Dedifferentiated amniotic fluid mesenchymal stem cell (primary cell): Measurements from ENCODE around the gene EIF4G3.
"Not testable (repeated sequence)": the region's sequence is repeated elsewhere in the genome, so short reads cannot be mapped to it uniquely, and the experiment has no call there.

Experiments used
- DNase-seq: peaks from one replicate; pipeline ENCODE4 v3.0.0-alpha.2; 2016; ENCODE audit errors: extremely low spot score

EIF4G3 gene

DNA sequence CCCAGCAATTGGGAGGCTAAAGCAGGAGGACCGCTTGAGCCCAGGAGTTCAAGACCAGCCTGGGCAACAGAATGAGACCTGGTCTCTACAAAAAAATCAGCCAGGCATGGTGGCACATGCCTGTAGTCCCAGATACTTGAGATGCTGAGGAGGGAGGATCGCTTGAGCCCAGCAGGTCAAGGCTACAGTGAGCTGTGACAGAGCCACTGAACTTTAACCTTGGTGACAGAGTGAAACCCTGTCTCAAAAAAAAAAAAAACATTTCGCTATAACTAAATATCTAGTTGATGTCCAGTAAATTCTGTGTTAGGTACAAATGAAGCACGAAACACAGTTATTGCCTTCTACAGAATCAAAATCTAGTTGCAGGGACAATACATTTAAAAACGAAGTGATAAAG is 293.9 kb downstream of the EIF4G3 start:
- no peak for DNase-seq

DNA sequence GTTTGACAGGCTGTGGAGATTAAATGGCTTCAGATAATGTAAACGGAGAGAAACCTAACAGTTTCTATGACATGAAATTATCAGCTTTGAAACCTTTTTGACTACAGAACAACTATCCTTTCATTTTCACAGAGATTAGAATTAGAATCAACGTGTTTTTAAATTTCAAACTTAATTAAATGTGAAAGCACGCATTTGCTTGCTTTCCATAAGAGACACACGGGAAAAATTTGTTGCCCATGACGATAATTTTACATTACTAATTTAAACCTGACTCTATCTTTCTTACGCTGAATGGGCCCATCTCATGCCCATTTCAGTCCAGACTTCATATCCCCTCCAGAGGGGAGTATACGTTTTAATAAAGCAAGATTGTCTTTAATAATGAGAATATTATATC is 297.9 kb downstream of the EIF4G3 start:
- no peak for DNase-seq

DNA sequence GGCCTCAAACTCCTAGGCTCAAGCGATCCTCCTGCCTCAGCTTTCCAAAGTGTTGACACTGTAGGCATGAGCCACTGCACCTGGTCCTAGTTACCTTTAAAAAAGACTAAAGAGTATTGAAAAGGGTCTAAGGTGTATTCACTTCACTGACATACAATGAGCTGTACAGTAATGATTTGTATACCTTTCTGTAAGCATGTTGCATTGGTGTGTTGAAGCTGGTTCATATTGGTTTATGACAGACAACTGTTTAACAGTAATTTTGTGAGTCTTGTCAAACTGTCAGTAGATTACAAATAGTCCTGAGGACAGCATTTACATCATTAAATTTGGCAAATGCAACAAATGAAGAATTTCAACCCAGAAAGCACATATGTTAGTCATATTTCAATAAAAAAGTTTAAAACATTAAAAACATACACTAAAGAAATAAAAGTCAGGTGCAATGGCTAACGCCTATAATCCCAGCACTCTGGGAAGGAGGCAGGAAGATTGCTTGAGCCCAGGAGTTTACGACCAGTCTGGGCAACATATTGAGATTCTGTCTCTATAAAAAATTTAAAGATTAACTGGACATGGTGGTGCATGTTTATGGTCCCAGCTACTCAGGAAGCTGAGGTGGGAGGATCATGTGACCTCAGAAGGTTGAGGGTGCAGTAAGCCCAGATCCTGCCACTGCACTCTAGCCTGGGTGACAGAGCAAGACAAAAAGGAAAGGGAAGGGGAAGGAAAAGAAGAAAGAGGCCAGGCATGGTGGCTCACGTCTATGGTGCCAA is 301.3 kb downstream of the EIF4G3 start:
- no peak for DNase-seq

DNA sequence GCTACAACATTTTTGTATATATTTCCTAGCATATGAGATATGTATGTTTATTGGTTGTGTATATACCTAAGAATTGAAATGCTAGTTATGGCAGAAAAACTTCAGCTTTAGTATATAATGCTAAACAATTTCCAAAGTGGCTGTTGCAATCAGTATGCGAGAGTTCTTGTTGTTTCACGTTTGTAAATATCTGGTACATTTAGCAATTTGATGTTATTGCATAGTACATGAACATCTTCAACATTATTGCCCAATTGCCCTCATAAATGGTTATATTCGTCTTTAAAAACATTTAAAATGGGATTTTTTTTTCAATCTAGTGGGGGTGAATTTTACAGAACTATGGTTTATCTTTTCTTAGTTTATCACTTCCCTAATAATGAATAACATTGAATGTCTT is 303.4 kb downstream of the EIF4G3 start:
- DNase-seq, result no peak

DNA sequence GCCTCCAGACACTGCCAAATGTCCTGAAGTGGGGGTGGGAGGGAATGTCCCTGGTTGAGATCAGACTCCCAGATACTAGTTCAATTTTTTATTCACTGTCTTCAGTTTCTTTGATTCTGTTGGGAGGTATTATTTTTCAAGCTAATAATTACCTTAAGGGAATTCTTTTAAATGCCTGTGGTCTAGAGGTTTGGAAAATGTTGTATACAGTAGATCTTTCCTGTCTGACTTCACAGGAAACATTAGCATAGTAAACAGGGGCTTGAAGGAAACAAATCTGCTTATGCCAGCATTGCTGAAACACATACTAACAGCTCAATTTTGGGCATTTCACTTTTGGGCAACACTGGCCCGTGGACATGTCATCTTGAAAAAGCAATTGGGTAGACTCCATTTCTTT is 305.3 kb downstream of the EIF4G3 start:
- no peak for DNase-seq

DNA sequence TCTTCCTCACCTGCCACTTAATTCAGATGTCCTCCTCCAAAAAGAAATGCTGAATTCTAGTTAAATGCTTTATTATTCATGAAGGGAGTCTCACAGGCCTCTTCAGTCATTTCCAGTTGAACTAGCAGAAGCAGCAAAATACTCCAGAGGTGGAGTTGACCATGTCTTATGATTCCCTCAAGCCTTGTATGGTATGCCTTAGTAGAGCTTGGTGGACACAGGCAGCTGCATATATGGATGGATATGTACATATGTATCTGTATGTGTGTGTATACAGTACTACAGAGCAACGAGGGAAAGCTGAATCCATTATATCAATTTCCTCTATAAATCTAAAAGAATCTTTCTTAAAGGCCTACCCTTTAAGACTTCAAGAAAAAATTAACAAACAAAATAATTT is 306.0 kb downstream of the EIF4G3 start:
- DNase-seq, result no peak

DNA sequence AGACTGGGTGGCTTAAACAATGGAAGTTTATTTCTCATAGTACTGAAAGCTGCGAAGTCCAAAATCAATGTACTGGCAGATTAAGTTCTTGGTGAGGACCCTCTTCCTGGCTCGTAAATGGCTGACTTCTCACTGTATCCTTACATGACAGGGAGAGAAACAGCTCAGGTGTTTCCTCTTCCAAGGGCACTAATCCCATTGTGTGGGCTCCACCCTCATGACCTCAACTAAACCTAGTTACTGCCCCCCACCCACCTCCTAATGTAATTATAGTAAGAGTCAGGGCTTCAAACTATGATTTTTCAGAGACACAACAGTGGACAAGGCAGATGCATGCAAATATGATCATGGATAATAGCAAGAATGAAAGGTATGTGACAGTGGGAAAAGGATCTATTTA is 308.4 kb downstream of the EIF4G3 start:
- no peak for DNase-seq

DNA sequence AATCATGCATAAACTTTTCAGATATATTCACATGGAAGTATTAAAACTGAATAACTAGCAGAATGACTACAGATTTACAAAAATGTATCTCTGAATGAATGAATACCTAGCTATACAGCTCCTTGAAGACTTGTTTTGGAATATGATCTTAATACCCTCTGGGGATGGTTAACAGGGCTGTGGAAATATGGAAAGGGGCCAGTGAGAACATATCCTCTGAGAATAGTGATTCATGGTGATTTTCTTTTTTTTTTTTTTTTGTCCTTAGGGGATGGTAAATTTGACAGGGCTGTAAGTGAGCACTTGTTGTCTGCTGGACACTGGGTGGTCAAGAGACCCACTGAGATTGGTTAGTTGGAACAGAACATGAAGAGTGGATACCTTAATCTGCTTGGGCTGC is 308.9 kb downstream of the EIF4G3 start:
- peak; percentile 47 for DNase-seq

DNA sequence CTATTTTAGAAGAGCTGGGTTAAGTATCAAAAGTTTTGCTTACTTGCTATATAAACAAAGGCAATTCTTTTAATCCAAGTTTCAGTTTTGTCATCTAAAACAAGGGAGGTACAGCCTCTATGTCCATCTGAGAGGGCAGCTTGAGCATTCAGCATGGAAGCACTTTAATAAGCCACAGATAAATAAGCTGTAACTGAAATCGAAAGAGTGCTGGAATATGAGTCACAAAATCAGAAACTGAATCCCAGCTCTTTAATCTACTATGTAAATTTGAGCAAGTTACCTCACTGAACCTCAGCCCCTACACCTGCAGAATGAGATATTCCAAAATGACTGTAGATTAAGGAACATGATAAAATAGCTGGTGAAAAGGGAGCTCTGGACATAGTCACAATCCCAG is 309.6 kb downstream of the EIF4G3 start:
- DNase-seq, result no peak

DNA sequence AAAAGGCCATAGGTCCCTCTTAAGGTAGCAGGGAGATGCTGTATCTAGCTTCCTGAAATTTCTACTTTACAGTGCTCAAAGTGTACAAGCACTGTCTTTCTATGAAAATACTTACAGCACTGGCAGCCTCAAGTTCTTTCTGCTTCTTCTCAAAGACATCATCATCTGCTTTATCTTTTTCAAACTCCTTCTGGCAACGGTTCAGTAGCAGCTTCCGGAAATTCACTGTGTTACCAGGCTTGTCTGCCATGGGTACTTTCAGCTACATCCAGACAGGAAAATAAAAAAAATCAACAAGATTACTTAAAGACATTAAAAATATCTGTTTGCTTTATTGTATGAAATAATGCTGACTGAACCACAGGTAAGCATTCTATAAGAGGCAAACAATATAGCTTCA is 311.7 kb downstream of the EIF4G3 start:
- no peak for DNase-seq

DNA sequence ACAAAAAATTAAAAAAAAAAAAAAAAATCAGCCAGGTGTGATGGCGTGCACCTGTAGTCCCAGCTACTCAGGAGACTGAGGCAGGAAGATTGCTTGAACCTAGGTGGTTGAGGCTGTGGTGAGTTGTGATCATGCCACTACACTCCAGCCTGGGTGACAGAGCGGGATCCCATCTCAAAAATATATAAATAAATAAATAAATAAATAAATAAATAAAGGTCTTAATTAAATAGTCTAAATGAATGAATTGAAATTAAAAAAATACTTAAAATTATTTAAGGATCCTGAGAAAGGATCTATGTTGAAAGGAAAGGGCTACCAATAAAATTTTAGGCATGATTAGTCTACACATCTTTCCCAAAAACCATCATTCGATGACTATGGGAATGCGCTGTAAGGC is 322.2 kb downstream of the EIF4G3 start:
- DNase-seq, result no peak

DNA sequence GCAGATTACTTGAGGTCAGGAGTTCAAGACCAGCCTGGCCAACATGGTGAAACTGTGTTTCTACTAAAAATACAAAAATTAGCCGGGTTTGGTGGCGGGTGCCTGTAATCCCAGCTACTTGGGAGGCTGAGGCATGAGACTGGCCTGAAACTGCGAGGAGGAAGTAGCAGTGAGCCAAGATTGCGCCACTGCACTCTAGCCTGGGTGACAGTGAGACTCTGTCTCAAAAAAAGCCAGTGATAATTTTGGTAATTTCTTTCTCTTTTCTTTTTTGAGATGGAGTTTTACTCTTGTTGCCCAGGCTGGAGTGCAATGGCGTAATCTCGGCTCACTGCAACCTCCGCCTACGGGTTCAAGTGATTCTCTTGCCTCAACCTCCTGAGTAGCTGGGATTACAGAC is 324.9 kb downstream of the EIF4G3 start:
- not testable (repeated sequence) for DNase-seq

DNA sequence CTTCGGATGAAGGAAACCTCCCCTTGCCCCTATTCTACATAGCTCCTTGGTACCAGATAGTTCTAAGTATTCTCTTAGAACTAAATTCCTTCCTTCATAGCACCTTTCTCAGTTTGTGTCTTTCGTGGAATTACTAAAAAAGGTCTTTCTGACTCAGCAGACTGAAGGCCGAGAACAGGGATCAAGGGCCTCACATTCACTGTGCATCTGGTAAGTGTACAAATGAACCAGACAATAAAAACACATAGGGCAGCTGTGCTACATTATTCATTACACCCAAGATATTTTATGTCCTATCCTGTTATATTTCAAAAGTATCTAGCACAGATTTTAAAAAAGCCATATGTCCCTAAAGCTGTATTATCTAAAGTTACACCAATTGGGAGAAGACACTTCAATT is 326.7 kb downstream of the EIF4G3 start:
- DNase-seq, result no peak

DNA sequence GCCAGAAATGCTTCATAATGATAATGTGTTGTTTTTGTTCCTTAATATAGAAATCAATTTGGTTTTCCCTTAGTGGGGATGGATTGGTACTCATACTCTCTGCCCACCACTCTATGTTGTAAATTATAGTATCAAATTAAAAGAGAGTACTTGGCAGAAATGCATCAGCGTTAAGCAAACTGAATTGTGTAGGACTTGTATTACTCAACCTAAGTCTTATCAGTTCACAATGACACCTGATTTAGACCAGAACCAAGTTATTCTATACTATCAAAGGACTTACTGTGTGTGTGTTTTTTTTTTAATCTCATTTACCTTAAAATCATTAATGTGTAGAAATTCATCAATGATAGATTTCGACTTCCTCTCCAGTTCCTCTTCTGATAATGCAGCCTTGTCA is 327.6 kb downstream of the EIF4G3 start:
- no peak for DNase-seq

DNA sequence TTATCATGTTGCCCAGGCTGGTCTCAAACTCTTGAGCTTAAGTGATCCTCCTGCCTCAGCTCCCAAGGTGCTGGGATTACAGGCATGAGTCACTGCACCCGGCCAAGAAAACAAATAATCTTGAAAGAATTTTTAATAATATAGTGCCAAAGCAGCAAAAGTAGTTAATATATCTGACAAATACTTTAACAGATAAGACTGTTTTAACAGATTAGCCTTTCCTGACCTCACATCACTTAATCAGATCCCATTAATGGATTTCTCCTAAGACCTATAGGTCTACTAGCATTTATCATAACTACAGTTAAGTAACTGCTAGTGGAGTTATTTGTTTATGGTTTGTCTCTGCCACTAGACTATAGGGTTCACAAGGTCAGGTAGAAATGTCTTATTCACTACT is 328.5 kb downstream of the EIF4G3 start:
- no peak for DNase-seq

DNA sequence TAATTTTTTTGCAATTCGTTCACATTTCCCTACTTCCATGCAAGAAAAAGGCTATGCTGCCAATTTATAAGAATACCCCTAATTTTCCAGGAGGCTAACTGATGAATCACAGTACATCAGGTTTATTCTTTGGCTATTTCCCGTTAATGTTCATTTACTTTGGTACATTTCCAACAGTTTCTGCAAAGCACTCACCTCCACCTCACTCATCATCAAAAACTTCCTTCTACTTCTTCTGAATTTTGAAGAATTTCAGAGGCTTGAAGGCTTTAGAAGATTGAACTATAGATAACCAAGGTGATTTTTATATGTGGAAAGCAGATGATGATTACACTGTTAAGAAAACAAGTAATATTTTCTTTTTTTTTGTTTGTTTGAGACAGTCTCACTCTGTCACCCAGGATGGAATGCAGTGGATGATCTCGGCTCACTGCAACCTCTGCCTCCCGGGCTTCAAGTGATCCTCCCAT is 329.1 kb downstream of the EIF4G3 start:
- DNase-seq, result no peak

DNA sequence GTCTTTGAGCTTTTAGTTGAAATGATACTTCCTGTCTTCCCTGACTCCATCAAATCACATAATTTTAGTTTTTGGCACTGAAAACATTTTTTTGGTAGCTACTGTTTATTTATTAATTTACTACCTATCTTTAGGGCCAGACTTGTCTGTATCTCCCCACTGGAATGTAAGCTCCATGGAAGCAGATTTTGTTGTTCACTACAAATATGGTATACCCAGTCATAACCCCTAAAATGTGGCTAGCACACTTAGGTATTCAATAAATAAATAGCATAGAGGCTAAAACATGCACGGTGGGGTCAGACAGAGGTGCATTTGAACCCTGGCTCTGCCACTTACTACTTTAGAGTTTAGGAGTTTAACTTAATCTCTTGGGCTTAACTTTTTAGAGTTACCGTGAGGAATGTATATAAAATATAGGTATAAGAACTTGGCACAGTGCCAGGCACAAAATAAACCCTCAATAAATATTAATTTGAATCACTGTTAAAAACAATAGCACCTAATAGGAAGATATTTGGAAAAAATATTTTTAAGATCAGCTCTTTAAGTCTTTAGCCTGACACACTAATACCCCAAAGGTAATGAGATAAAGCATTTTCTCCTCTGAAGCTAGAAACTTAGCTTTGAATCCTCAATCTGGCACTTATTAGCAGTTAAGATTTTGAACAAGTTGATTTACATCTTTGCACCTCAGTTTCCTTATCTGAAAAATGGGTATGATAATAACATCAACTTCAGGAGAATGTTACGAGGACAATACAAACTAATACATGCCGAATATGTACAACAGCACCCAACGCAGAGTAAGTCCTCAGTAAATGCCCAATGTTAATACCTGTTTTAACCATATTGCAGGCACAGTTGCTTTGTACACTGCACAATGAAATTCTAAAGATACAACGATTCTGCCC is 330.0 kb downstream of the EIF4G3 start:
- DNase-seq, result no peak

DNA sequence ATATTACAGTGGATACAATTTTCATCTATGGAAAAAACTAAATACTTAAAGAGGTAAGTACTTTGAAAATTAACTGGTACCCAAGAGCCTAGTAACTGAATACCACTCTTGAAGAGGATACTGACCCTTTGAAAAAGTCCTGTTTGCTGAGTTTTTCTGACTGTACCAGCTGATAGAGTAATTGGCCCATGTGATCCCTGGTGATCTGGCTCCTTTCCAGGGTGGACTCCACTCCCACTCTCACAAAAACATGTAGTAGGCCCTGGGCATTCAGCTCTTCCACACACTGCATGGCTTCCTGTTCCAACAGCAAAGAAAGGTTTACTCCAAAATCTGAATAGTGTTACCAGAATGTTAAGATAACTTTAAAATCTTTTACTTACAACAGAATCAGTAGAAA is 336.0 kb downstream of the EIF4G3 start:
- no peak for DNase-seq

DNA sequence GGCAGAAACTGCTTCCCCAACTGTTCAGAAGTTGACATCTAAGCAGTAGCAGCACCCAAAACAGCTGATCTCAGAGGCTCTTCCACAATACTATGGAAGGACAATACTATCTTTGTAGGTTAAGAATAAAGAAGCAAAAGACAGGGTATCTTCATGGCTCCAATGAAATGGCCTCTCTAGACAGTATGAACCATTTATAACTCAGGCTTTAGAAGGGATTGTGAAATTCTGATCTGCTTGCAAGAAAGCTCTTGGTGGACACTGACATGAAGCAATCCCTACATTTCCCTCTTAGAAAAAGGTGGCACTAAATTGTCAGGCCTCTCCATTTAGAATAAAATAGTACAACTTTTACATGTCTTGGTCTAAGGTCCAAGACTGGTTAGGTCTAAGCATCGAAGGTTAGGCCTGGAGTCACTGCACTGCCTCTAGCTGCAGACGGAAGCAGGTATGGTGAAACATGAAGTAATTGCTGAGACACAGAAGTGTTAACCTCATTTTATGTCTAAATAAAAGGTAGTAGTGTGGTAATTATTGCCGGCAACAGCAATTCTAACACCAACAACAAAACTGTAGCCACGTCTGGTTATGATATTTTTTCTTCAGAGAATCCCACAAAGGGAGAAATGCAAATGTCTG is 339.0 kb downstream of the EIF4G3 start:
- DNase-seq, result no peak

DNA sequence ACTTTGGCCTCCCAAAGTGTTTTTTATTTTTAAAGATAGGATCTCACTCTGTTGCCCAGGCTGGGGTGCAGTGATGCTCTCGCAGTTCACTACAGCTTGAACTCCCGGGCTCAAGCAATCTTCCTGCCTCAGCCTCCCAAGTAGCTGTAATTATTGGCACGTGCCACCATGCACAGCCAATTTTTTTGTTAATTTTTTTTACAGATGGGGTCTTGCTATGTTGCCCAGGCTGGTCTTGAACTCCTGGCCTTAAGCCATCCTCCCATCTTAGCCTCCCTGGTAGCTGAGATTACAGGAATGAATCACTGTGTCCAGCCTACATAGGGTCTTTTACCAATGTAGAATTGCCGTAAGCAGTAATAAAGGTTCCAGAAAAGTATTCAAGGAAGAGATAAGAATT is 340.5 kb downstream of the EIF4G3 start:
- no peak for DNase-seq

DNA sequence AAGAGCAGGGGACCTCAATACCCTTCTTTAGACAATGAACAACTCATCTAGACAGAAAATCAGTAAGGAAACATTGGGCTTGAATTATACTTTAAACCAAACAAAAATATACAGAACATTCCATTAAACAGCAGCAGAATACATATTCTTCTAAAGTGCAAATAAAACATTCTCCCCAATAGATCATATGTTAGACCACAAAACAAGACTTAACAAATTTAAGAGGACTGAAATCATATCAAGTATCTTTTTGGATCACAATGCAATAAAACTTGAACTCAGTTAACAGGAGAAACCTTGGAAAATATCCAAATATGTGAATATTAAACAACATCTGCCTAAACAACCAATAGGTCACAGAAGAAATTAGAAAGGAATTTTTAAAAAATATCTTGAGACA is 341.9 kb downstream of the EIF4G3 start:
- no peak for DNase-seq

DNA sequence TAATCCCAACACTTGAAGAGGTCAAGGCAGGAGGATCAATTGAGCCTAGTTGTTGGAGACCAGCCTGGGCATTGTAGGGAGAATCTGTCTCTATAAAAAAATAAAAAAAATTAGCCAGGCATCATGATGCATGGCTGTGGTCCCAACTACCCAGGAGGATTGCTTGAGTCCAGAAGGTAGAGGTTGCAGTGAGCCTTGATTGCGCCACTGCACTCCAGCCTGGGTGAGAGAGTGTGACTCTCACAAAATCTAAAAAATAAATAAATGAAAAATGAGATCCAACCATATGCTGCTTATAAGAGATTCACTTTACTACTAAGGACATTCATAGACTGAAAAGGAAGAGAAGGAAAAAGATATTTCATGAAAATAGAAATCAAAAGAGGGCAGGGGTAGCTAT is 342.5 kb downstream of the EIF4G3 start:
- no peak for DNase-seq

DNA sequence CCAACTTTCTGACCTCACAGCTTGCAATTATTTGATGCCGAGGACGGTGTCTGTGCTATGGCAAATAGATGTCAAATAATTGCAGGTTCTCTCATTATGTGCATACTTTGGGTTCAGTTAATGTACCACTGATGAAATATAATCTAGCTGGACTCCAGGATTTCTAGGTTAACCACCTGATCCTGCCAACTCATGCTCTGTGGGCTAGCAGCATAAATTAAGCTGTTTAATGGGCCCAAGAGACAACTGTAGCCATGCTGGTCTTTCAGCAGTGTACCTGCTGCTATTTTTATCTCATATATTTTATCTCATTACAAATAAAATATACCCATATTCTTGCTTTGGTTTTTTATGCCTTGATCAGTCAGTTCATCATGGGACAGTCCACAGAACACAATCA is 346.3 kb downstream of the EIF4G3 start:
- no peak for DNase-seq
